ENCODE data around the gene PAX2.

PAX2 gene

GRCh38 chr10:100874702-100875483 is 129.5 kb downstream of the PAX2 start:
- no peak for TF ChIP-seq BACH2 (CRISPR knock-in tag; IDR thresholded peaks at IDR 0.05; ENCODE audit: borderline replicate concordance)

GRCh38 chr10:100875484-100876166 is 130.2 kb downstream of the PAX2 start:
- no peak for ATAC-seq
- TF ChIP-seq ZFP30 (CRISPR knock-in tag; IDR thresholded peaks at IDR 0.05) (no peak), ZNF8 (CRISPR knock-in tag; IDR thresholded peaks at IDR 0.05) (no peak), ESRRG (CRISPR knock-in tag; IDR thresholded peaks at IDR 0.05) (no peak), TOX (CRISPR knock-in tag; IDR thresholded peaks at IDR 0.05; ENCODE audit: borderline replicate concordance) (no peak), CREB5 (CRISPR knock-in tag; IDR thresholded peaks at IDR 0.05; ENCODE audit: low read depth) (no peak), TCF4 (CRISPR knock-in tag; IDR thresholded peaks at IDR 0.05; ENCODE audit: borderline replicate concordance) (no peak), BACH2 (CRISPR knock-in tag; IDR thresholded peaks at IDR 0.05; ENCODE audit: borderline replicate concordance) (no peak), ARNTL (CRISPR knock-in tag; IDR thresholded peaks at IDR 0.05; ENCODE audit: borderline replicate concordance, low read depth) (no peak), ZNF70 (CRISPR knock-in tag; IDR thresholded peaks at IDR 0.05) (no peak), ISL1 (CRISPR knock-in tag; IDR thresholded peaks at IDR 0.05) (no peak), ZNF565 (CRISPR knock-in tag; conservative IDR thresholded peaks at IDR 0.05; ENCODE audit: low read depth) (no peak), RARB (CRISPR knock-in tag; IDR thresholded peaks at IDR 0.05) (no peak), PATZ1 (CRISPR knock-in tag; IDR thresholded peaks at IDR 0.05; ENCODE audit: borderline replicate concordance) (no peak), ZFP3 (CRISPR knock-in tag; IDR thresholded peaks at IDR 0.05) (no peak), OSR1 (CRISPR knock-in tag; IDR thresholded peaks at IDR 0.05) (no peak), ZC3H10 (CRISPR knock-in tag; IDR thresholded peaks at IDR 0.05) (no peak), TSHZ2 (CRISPR knock-in tag; IDR thresholded peaks at IDR 0.05) (no peak), PPARA (CRISPR knock-in tag; IDR thresholded peaks at IDR 0.05; ENCODE audit: borderline replicate concordance) (no peak)

More at GRCh38 chr10:100874702-100875483, 129.5 kb downstream of the PAX2 start:
- ATAC-seq, result no peak

GRCh38 chr10:100876585-100877460 is 131.4 kb downstream of the PAX2 start:
- no peak for ATAC-seq
- TF ChIP-seq CSRNP3 (CRISPR knock-in tag; IDR thresholded peaks at IDR 0.05), result no peak
- no peak for TF ChIP-seq ISL1 (CRISPR knock-in tag; IDR thresholded peaks at IDR 0.05)
- no peak for TF ChIP-seq ZFP3 (CRISPR knock-in tag; IDR thresholded peaks at IDR 0.05)
- TF ChIP-seq ESRRG (CRISPR knock-in tag; IDR thresholded peaks at IDR 0.05), result no peak
- TF ChIP-seq ARNTL (CRISPR knock-in tag; IDR thresholded peaks at IDR 0.05; ENCODE audit: borderline replicate concordance, low read depth), result no peak
- no peak for TF ChIP-seq ZC3H10 (CRISPR knock-in tag; IDR thresholded peaks at IDR 0.05)
- no peak for TF ChIP-seq ZNF565 (CRISPR knock-in tag; conservative IDR thresholded peaks at IDR 0.05; ENCODE audit: low read depth)
- TF ChIP-seq BACH2 (CRISPR knock-in tag; IDR thresholded peaks at IDR 0.05; ENCODE audit: borderline replicate concordance), result no peak
- no peak for TF ChIP-seq RARB (CRISPR knock-in tag; IDR thresholded peaks at IDR 0.05)
- TF ChIP-seq TOX (CRISPR knock-in tag; IDR thresholded peaks at IDR 0.05; ENCODE audit: borderline replicate concordance), result no peak
- no peak for TF ChIP-seq POU6F1 (CRISPR knock-in tag; IDR thresholded peaks at IDR 0.05; ENCODE audit: borderline replicate concordance, low read depth)
- TF ChIP-seq PPARA (CRISPR knock-in tag; IDR thresholded peaks at IDR 0.05; ENCODE audit: borderline replicate concordance), result no peak
- TF ChIP-seq ZNF8 (CRISPR knock-in tag; IDR thresholded peaks at IDR 0.05), result no peak
- TF ChIP-seq TCF4 (CRISPR knock-in tag; IDR thresholded peaks at IDR 0.05; ENCODE audit: borderline replicate concordance), result no peak
- no peak for TF ChIP-seq OSR1 (CRISPR knock-in tag; IDR thresholded peaks at IDR 0.05)
- TF ChIP-seq GLIS3 (CRISPR knock-in tag; IDR thresholded peaks at IDR 0.05), result no peak

All from SK-N-SH treated with all-trans-retinoic acid at 6 μM for 48 hours (cell line).